ENCODE data around the gene SPATA9. TPM values are rescaled to one million over a fixed set of nuclear protein-coding genes. Genes with fewer than 3 reads are reported as not detected.

SPATA9 gene
- total RNA-seq, 2 experiments from 2014 or later: not detected

DNA sequence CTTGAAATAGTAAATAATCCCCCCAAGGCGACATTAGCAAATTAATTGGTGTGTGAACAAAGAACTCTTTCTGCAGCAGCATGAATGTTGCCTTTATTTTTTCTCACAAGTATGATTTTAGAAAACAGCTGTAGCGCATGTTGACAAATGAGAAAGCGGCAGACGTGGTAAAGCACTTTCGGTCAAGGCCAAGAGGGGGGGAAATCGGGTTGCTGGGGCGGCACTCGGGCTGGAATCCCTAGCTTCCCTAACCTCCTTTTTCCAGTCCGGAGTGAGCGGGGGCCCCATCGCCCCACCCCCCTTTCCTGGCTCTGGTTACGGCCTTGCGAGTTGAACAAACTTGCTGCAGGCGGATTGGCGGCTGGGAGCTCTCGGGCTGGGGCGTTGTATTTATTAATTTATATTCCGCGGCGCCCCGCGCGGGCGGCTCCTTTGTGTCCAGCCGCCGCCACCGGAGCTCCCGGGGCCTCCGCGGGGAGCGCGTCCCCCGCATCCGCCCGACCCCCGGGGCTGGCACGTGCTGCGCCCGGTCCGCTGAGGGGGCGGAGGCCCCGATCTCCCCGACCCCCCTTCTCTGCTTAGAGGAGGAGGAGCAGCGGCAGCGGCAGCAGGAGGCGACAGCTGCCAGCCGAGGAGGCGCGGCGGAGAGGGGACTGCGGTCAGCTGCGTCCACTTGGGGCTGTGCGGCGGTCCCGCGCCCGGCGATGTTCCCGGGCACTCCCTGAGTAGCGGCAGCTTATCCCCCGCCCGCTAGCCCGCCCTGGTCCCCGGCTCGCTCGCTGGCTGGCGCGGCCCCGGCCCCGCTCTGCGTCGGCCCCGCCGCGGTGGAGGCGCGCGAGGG is 48.2 kb upstream of the SPATA9 start, which contains the start of gene RHOBTB3:
TSS of gene RHOBTB3 (plus strand) at position 607 of the 841 bp plus-strand sequence. CDS start 347 bp downstream, outside the sequence.
- H3K9me3 ChIP-seq (ENCODE audit: low read length): no peaks in the 10 kb centered on the region
- H4K20me1 ChIP-seq (ENCODE audit: insufficient read depth, low read length): no peaks in the 10 kb centered on the region
- peak within 1 kb of the TSS; percentile 77 for H2AFZ ChIP-seq (ENCODE audit: low read length)
- CTCF ChIA-PET (ENCODE audit: unreplicated experiment): no interaction called here
- no peak within 1 kb of the TSS for H3K27ac ChIP-seq (ENCODE audit: low read depth, low read length, poor library complexity, severe bottlenecking)
- TF ChIP-seq EZH2phosphoT487 (IDR thresholded peaks at IDR 0.05; ENCODE audit: borderline replicate concordance, low read depth, low read length): no peak
- TF ChIP-seq, protein P1, sequence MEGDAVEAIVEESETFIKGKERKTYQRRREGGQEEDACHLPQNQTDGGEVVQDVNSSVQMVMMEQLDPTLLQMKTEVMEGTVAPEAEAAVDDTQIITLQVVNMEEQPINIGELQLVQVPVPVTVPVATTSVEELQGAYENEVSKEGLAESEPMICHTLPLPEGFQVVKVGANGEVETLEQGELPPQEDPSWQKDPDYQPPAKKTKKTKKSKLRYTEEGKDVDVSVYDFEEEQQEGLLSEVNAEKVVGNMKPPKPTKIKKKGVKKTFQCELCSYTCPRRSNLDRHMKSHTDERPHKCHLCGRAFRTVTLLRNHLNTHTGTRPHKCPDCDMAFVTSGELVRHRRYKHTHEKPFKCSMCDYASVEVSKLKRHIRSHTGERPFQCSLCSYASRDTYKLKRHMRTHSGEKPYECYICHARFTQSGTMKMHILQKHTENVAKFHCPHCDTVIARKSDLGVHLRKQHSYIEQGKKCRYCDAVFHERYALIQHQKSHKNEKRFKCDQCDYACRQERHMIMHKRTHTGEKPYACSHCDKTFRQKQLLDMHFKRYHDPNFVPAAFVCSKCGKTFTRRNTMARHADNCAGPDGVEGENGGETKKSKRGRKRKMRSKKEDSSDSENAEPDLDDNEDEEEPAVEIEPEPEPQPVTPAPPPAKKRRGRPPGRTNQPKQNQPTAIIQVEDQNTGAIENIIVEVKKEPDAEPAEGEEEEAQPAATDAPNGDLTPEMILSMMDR (conservative IDR thresholded peaks at IDR 0.05; ENCODE audit: low read length): no peak
- peak; percentile 38 for DNase-seq (ENCODE audit: low spot score)
- peaks cover 13% of the 10 kb centered on the region for H3K4me1 ChIP-seq (ENCODE audit: insufficient read depth, low read length, poor library complexity, severe bottlenecking)
- no peaks in the 10 kb centered on the region for H3K9me2 ChIP-seq (ENCODE audit: insufficient read depth, low read length)
- intact Hi-C loops (cut with micrococcal nuclease; ENCODE audit: unreplicated experiment): no loop called here
- peak within 1 kb of the TSS; percentile 54 for H3K4me2 ChIP-seq (ENCODE audit: low read length)
- H3K4me3 ChIP-seq (ENCODE audit: low read depth, low read length, poor library complexity, severe bottlenecking): peak within 1 kb of the TSS; percentile 69
- BruUV-seq (replicated peaks): no TSS peak
- H3K79me2 ChIP-seq (ENCODE audit: insufficient read depth, low read depth, low read length): no peaks in the 10 kb centered on the region
- no peaks in the 10 kb centered on the region for H3K36me3 ChIP-seq (ENCODE audit: insufficient read depth, low read length)
- POLR2A ChIA-PET: interaction anchor here (0.7 to 1.6 kb wide), 2 partner anchors 13 to 55 kb away, joined by 3 to 5 read pairs; no protein-coding TSS in a partner anchor

DNA sequence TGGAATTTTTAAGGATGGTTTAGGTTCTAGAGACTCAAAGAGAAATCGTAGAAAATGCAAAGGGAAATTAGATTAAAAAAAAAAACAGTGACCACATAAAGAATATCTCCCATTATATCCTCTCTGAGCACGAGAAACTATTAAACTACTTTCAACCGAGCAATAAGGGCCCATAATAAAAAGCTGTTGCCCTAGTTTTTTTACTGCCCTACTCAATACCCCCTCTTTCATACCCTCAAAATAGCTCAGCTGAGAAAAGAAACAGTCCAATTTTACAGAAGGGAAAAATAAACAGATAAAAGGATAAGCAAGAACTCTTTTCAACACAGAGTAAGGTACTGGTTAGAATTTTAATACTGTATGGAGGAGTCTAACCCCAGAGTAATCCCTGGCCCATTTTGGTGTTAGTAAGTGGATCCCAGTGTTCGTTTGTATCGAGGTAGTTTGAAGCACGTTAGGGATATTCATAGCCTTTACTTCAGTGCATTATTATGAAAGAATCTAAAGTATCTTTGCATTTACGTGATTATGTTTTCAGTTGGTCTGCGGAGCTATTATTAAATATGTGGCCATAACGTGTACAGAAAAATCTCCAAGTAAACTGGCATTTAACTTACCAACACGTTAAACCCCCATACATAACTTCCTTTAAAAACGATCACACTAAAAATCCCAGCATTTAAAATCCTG is 47.4 kb upstream of the SPATA9 start:
- peak overlapping the region; percentile 77 for H2AFZ ChIP-seq (ENCODE audit: low read length)
- peaks cover 13% of the 10 kb centered on the region for H3K4me1 ChIP-seq (ENCODE audit: insufficient read depth, low read length, poor library complexity, severe bottlenecking)
- H3K79me2 ChIP-seq (ENCODE audit: insufficient read depth, low read depth, low read length): no peaks in the 10 kb centered on the region
- no TSS peak for BruUV-seq (replicated peaks)
- H3K9me3 ChIP-seq (ENCODE audit: low read length): no peaks in the 10 kb centered on the region
- TF ChIP-seq, protein P1 (conservative IDR thresholded peaks at IDR 0.05; ENCODE audit: low read length): no peak
- CTCF ChIA-PET (ENCODE audit: unreplicated experiment): no interaction called here
- no peaks in the 10 kb centered on the region for H4K20me1 ChIP-seq (ENCODE audit: insufficient read depth, low read length)
- no peak overlapping the region for H3K27ac ChIP-seq (ENCODE audit: low read depth, low read length, poor library complexity, severe bottlenecking)
- peak overlapping the region; percentile 54 for H3K4me2 ChIP-seq (ENCODE audit: low read length)
- peak overlapping the region; percentile 69 for H3K4me3 ChIP-seq (ENCODE audit: low read depth, low read length, poor library complexity, severe bottlenecking)
- POLR2A ChIA-PET: interaction anchor here (0.7 to 1.6 kb wide), 2 partner anchors 12 to 54 kb away, joined by 3 to 5 read pairs; no protein-coding TSS in a partner anchor
- no peaks in the 10 kb centered on the region for H3K9me2 ChIP-seq (ENCODE audit: insufficient read depth, low read length)
- intact Hi-C loops (cut with micrococcal nuclease; ENCODE audit: unreplicated experiment): no loop called here
- DNase-seq (ENCODE audit: low spot score): no peak
- no peaks in the 10 kb centered on the region for H3K36me3 ChIP-seq (ENCODE audit: insufficient read depth, low read length)
